GM23338 (cell line): ENCODE measurements around the gene RPS26. TPM values are rescaled to one million over a fixed set of nuclear protein-coding genes. Genes with fewer than 3 reads are reported as not detected.

ENCODE experiments used
- ATAC-seq: fragments of 200-7000 bp; cut with Tn5 transposase; 3 replicates; pipeline ENCODE4 v1.9.1; 2020
- DNase-seq: peaks from one replicate; pipeline ENCODE4 v3.0.0-alpha.2; 2015; ENCODE audit warnings: low spot score
- H2AFZ ChIP-seq: fragments of 200-600 bp; sonication (generic); 2 replicates; pipeline ENCODE4 v1.8.0; 2016; ENCODE audit warnings: antibody characterized with exemption, mild to moderate bottlenecking, moderate library complexity
- H3F3A ChIP-seq: fragments of 200-600 bp; sonication (generic); replicated peaks from 2 replicates; pipeline ENCODE4 v1.8.0; 2017; ENCODE audit warnings: antibody characterized with exemption, mixed run types, low read depth
- H3K27ac ChIP-seq: fragments of 200-600 bp; sonication (generic); 2 replicates; pipeline ENCODE4 v1.6.1; 2016; ENCODE audit warnings: low read depth
- H3K27me3 ChIP-seq: fragments of 200-600 bp; sonication (generic); 2 replicates; pipeline ENCODE4 v1.8.0; 2016; ENCODE audit warnings: mild to moderate bottlenecking, mixed run types, moderate library complexity; ENCODE audit not compliant: insufficient read depth
- H3K36me3 ChIP-seq: fragments of 200-600 bp; sonication (generic); 2 replicates; pipeline ENCODE4 v1.8.0; 2016; ENCODE audit warnings: mild to moderate bottlenecking; ENCODE audit not compliant: insufficient read depth
- H3K4me1 ChIP-seq: fragments of 200-600 bp; sonication (generic); 2 replicates; pipeline ENCODE4 v1.8.0; 2016; ENCODE audit warnings: mild to moderate bottlenecking, moderate library complexity; ENCODE audit not compliant: insufficient read depth
- H3K4me2 ChIP-seq: fragments of 200-600 bp; sonication (generic); 2 replicates; pipeline ENCODE4 v1.7.1; 2017; ENCODE audit warnings: mixed run types
- H3K4me3 ChIP-seq: fragments of 200-600 bp; sonication (generic); 2 replicates; pipeline ENCODE4 v1.6.1; 2016; ENCODE audit warnings: mixed run types
- H3K79me2 ChIP-seq: fragments of 200-600 bp; sonication (generic); replicated peaks from 2 replicates; pipeline ENCODE4 v1.8.0; 2017; ENCODE audit warnings: mild to moderate bottlenecking; ENCODE audit not compliant: insufficient read depth
- H3K9me2 ChIP-seq: fragments of 200-600 bp; sonication (generic); 2 replicates; pipeline ENCODE4 v1.8.0; 2017; ENCODE audit not compliant: insufficient read depth
- H4K20me1 ChIP-seq: fragments of 200-600 bp; sonication (generic); replicated peaks from 2 replicates; pipeline ENCODE4 v1.8.0; 2017; ENCODE audit warnings: mild to moderate bottlenecking; ENCODE audit not compliant: insufficient read depth
- H3K27ac Mint-ChIP-seq: 2 replicates; pipeline ENCODE4 v1.8.0; 2020; ENCODE audit warnings: inconsistent platforms, mild to moderate bottlenecking, moderate library complexity, mixed read lengths
- H3K27me3 Mint-ChIP-seq: 3 replicates; pipeline ENCODE4 v1.8.0; 2022; ENCODE audit warnings: low read depth, mild to moderate bottlenecking, moderate library complexity, mixed read lengths, inconsistent platforms; ENCODE audit not compliant: insufficient read depth, poor library complexity
- H3K36me3 Mint-ChIP-seq: 3 replicates; pipeline ENCODE4 v1.8.0; 2021; ENCODE audit warnings: low read depth, mild to moderate bottlenecking, inconsistent platforms, moderate library complexity, mixed read lengths
- H3K4me1 Mint-ChIP-seq: 3 replicates; pipeline ENCODE4 v1.8.0; 2020; ENCODE audit warnings: mild to moderate bottlenecking, inconsistent platforms, mixed read lengths
- H3K4me3 Mint-ChIP-seq: 3 replicates; pipeline ENCODE4 v1.8.0; 2021; ENCODE audit warnings: moderate library complexity, mild to moderate bottlenecking, inconsistent platforms, mixed read lengths
- H3K9me3 Mint-ChIP-seq: 3 replicates; pipeline ENCODE4 v1.8.0; 2020; ENCODE audit warnings: moderate library complexity, mild to moderate bottlenecking, inconsistent platforms, mixed read lengths
- CREB1 ChIP-seq: fragments of 250-450 bp; sonication (Bioruptor Pico); IDR thresholded peaks from 2 replicates; pipeline ENCODE4 v1.5.0; 2020; ENCODE audit warnings: low read depth, mild to moderate bottlenecking, moderate library complexity
- EZH2 ChIP-seq: fragments of 200-600 bp; sonication (generic); IDR thresholded peaks from one replicate; pipeline ENCODE4 v1.8.0; 2017; ENCODE audit warnings: antibody characterized with exemption, mild to moderate bottlenecking, low read depth; ENCODE audit not compliant: unreplicated experiment
- JUNB ChIP-seq: IDR thresholded peaks from one replicate; pipeline ENCODE4 v1.6.1; 2016; ENCODE audit warnings: antibody characterized with exemption; ENCODE audit not compliant: unreplicated experiment
- NANOG ChIP-seq: IDR thresholded peaks from 2 replicates; pipeline ENCODE4 v1.6.1; 2016; ENCODE audit warnings: antibody characterized with exemption, borderline replicate concordance
- polyA plus RNA-seq: library from polyadenylated mRNA; unstranded; fragments of >200 nt; fragmentation: Nextera tagmentation; extraction: Ambion mirVana; gene quantifications from 2 replicates; pipeline ENCODE4 v1.2.1, GENCODE V29; 2016
- total RNA-seq: library from RNA; depleted of rRNA; stranded (reverse); fragments of >200 nt; shearing (Covaris generic); gene quantifications from 2 replicates; pipeline ENCODE4 v1.2.3, GENCODE V29; 2014
- TF ChIP-seq, protein P1 (sequence below): IDR thresholded peaks from 2 replicates; pipeline ENCODE4 v1.6.1; 2016; ENCODE audit warnings: antibody characterized with exemption
- TF ChIP-seq, protein P2 (sequence below): fragments of 250-450 bp; sonication (Bioruptor Pico); IDR thresholded peaks from 2 replicates; pipeline ENCODE4 v1.5.0; 2020; ENCODE audit warnings: mild to moderate bottlenecking, moderate library complexity
- TF ChIP-seq, protein P3 (sequence below), 2 experiments: fragments of 200-600 bp in 1 of 2; sonication (generic) in 1 of 2; conservative IDR thresholded peaks; 2 replicates each; pipeline versions ENCODE4 v1.5.1 to v1.6.1; 2016 to 2017; ENCODE audit warnings: antibody characterized with exemption in 2 of 2, low read depth in 2 of 2, mild to moderate bottlenecking in 2 of 2, moderate library complexity in 1 of 2
- TF ChIP-seq, protein P4 (sequence below): IDR thresholded peaks from one replicate; pipeline ENCODE4 v1.6.1; 2018; ENCODE audit warnings: antibody characterized with exemption; ENCODE audit not compliant: unreplicated experiment

The RPS26 gene
- total and polyA plus RNA-seq, 2 experiments from 2014 or later, result 655 to 772 TPM

DNA sequence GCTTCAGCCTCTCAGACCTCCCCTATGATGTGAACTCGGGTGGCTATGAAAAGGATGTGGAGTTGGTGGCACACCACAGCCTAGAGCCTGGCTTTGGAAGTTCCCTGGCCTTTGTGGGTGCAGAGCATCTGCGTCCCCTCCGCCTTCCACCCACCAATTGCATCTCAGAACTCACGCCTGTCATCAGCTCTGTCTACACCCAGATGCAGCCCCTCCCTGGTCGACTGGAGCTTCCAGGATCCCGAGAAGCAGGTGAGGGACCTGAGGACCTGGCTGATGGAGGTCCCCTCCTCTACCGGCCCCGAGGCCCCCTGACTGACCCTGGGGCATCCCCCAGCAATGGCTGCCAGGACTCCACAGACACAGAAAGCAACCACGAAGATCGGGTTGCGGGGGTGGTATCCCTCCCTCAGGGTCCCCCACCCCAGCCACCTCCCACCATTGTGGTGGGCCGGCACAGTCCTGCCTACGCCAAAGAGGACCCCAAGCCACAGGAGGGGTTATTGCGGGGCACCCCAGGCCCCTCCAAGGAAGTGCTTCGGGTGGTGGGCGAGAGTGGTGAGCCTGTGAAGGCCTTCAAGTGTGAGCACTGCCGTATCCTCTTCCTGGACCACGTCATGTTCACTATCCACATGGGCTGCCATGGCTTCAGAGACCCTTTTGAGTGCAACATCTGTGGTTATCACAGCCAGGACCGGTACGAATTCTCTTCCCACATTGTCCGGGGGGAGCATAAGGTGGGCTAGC lies 7.0 kb upstream of the RPS26 start (continued):
- no peak for TF ChIP-seq EZH2
- TF ChIP-seq, protein P1, sequence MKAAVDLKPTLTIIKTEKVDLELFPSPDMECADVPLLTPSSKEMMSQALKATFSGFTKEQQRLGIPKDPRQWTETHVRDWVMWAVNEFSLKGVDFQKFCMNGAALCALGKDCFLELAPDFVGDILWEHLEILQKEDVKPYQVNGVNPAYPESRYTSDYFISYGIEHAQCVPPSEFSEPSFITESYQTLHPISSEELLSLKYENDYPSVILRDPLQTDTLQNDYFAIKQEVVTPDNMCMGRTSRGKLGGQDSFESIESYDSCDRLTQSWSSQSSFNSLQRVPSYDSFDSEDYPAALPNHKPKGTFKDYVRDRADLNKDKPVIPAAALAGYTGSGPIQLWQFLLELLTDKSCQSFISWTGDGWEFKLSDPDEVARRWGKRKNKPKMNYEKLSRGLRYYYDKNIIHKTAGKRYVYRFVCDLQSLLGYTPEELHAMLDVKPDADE, result no peak
- TF ChIP-seq, protein P2, sequence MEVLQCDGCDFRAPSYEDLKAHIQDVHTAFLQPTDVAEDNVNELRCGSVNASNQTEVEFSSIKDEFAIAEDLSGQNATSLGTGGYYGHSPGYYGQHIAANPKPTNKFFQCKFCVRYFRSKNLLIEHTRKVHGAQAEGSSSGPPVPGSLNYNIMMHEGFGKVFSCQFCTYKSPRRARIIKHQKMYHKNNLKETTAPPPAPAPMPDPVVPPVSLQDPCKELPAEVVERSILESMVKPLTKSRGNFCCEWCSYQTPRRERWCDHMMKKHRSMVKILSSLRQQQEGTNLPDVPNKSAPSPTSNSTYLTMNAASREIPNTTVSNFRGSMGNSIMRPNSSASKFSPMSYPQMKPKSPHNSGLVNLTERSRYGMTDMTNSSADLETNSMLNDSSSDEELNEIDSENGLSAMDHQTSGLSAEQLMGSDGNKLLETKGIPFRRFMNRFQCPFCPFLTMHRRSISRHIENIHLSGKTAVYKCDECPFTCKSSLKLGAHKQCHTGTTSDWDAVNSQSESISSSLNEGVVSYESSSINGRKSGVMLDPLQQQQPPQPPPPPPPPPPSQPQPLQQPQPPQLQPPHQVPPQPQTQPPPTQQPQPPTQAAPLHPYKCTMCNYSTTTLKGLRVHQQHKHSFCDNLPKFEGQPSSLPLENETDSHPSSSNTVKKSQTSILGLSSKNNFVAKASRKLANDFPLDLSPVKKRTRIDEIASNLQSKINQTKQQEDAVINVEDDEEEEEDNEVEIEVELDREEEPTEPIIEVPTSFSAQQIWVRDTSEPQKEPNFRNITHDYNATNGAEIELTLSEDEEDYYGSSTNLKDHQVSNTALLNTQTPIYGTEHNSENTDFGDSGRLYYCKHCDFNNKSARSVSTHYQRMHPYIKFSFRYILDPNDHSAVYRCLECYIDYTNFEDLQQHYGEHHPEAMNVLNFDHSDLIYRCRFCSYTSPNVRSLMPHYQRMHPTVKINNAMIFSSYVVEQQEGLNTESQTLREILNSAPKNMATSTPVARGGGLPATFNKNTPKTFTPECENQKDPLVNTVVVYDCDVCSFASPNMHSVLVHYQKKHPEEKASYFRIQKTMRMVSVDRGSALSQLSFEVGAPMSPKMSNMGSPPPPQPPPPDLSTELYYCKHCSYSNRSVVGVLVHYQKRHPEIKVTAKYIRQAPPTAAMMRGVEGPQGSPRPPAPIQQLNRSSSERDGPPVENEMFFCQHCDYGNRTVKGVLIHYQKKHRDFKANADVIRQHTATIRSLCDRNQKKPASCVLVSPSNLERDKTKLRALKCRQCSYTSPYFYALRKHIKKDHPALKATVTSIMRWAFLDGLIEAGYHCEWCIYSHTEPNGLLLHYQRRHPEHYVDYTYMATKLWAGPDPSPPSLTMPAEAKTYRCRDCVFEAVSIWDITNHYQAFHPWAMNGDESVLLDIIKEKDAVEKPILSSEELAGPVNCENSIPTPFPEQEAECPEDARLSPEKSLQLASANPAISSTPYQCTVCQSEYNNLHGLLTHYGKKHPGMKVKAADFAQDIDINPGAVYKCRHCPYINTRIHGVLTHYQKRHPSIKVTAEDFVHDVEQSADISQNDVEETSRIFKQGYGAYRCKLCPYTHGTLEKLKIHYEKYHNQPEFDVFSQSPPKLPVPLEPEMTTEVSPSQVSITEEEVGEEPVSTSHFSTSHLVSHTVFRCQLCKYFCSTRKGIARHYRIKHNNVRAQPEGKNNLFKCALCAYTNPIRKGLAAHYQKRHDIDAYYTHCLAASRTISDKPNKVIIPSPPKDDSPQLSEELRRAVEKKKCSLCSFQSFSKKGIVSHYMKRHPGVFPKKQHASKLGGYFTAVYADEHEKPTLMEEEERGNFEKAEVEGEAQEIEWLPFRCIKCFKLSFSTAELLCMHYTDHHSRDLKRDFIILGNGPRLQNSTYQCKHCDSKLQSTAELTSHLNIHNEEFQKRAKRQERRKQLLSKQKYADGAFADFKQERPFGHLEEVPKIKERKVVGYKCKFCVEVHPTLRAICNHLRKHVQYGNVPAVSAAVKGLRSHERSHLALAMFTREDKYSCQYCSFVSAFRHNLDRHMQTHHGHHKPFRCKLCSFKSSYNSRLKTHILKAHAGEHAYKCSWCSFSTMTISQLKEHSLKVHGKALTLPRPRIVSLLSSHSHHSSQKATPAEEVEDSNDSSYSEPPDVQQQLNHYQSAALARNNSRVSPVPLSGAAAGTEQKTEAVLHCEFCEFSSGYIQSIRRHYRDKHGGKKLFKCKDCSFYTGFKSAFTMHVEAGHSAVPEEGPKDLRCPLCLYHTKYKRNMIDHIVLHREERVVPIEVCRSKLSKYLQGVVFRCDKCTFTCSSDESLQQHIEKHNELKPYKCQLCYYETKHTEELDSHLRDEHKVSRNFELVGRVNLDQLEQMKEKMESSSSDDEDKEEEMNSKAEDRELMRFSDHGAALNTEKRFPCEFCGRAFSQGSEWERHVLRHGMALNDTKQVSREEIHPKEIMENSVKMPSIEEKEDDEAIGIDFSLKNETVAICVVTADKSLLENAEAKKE (CRISPR knock-in tag), result no peak

- H3K27ac Mint-ChIP-seq, result peak overlapping the region; percentile 59; the same call in 1 of the 2 replicates
- H3K4me1 ChIP-seq, result peaks cover 12% of the 10 kb centered on the region
- H3K4me1 Mint-ChIP-seq, result peaks cover 24% of the 10 kb centered on the region
- TF ChIP-seq, protein P3, sequence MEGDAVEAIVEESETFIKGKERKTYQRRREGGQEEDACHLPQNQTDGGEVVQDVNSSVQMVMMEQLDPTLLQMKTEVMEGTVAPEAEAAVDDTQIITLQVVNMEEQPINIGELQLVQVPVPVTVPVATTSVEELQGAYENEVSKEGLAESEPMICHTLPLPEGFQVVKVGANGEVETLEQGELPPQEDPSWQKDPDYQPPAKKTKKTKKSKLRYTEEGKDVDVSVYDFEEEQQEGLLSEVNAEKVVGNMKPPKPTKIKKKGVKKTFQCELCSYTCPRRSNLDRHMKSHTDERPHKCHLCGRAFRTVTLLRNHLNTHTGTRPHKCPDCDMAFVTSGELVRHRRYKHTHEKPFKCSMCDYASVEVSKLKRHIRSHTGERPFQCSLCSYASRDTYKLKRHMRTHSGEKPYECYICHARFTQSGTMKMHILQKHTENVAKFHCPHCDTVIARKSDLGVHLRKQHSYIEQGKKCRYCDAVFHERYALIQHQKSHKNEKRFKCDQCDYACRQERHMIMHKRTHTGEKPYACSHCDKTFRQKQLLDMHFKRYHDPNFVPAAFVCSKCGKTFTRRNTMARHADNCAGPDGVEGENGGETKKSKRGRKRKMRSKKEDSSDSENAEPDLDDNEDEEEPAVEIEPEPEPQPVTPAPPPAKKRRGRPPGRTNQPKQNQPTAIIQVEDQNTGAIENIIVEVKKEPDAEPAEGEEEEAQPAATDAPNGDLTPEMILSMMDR (conservative IDR thresholded peaks at IDR 0.05; ENCODE audit: low read depth in 2 of 2), result no peak
- no peak for TF ChIP-seq NANOG
- TF ChIP-seq JUNB, result no peak
- TF ChIP-seq, protein P4, sequence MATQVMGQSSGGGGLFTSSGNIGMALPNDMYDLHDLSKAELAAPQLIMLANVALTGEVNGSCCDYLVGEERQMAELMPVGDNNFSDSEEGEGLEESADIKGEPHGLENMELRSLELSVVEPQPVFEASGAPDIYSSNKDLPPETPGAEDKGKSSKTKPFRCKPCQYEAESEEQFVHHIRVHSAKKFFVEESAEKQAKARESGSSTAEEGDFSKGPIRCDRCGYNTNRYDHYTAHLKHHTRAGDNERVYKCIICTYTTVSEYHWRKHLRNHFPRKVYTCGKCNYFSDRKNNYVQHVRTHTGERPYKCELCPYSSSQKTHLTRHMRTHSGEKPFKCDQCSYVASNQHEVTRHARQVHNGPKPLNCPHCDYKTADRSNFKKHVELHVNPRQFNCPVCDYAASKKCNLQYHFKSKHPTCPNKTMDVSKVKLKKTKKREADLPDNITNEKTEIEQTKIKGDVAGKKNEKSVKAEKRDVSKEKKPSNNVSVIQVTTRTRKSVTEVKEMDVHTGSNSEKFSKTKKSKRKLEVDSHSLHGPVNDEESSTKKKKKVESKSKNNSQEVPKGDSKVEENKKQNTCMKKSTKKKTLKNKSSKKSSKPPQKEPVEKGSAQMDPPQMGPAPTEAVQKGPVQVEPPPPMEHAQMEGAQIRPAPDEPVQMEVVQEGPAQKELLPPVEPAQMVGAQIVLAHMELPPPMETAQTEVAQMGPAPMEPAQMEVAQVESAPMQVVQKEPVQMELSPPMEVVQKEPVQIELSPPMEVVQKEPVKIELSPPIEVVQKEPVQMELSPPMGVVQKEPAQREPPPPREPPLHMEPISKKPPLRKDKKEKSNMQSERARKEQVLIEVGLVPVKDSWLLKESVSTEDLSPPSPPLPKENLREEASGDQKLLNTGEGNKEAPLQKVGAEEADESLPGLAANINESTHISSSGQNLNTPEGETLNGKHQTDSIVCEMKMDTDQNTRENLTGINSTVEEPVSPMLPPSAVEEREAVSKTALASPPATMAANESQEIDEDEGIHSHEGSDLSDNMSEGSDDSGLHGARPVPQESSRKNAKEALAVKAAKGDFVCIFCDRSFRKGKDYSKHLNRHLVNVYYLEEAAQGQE, result no peak
- TF ChIP-seq CREB1 (CRISPR knock-in tag), result no peak
These were observed 4.6 kb upstream of the RPS26 start for GRCh38 chr12:56037161-56037560.

More at GRCh38 chr12:56037161-56037560, 4.6 kb upstream of the RPS26 start:
- no peak for ATAC-seq
- Mint-ChIP-seq H3K36me3 (peaks cover 39% of the 10 kb centered on the region), H3K4me3 (no peak overlapping the region), H3K9me3 (no peaks in the 10 kb centered on the region; the same call in 1 of the 3 replicates), H3K27me3 (peaks cover 4% of the 10 kb centered on the region)
- Histone ChIP-seq H2AFZ (no peak overlapping the region), H3K79me2 (peaks cover 3% of the 10 kb centered on the region), H3K4me2 (no peak overlapping the region), H3K4me3 (no peak overlapping the region), H4K20me1 (no peaks in the 10 kb centered on the region), H3K36me3 (no peaks in the 10 kb centered on the region), H3K9me2 (no peaks in the 10 kb centered on the region), H3K27me3 (no peaks in the 10 kb centered on the region), H3K27ac (no peak overlapping the region), H3F3A (peaks cover 11% of the 10 kb centered on the region; the same call in 1 of the 2 replicates)
- DNase-seq, result no peak
